RWPE1 (cell line): ENCODE measurements around the gene MTMR10.
A peak's percentile ranks its signal among the peaks of the same experiment; 100 is the strongest.

ENCODE experiments used
- CTCF ChIA-PET: fragments of 350-600 bp; sonication (Branson Sonifier 250); formaldehyde crosslinking; extraction: SDS; loops from one replicate; lab custom pipeline; 2021; lab: Yijun Ruan, JAX
- POLR2A ChIA-PET: fragments of 400-600 bp; formaldehyde crosslinking; extraction: SDS; loops from one replicate; lab custom pipeline; 2020; ENCODE audit warnings: antibody characterized with exemption; ENCODE audit not compliant: low non-redundant PET; lab: Yijun Ruan, JAX
- DNase-seq: peaks from one replicate; pipeline ENCODE4 v3.0.0; 2012; ENCODE audit warnings: low spot score
- H3K27ac ChIP-seq: fragments of 450-650 bp; 2 replicates; pipeline ENCODE4 v1.5.1; 2017
- TF ChIP-seq, protein P1 (sequence below): fragments of 450-650 bp; conservative IDR thresholded peaks from 2 replicates; pipeline ENCODE4 v1.5.1; 2017; ENCODE audit warnings: low read depth, mild to moderate bottlenecking

The MTMR10 gene

DNA sequence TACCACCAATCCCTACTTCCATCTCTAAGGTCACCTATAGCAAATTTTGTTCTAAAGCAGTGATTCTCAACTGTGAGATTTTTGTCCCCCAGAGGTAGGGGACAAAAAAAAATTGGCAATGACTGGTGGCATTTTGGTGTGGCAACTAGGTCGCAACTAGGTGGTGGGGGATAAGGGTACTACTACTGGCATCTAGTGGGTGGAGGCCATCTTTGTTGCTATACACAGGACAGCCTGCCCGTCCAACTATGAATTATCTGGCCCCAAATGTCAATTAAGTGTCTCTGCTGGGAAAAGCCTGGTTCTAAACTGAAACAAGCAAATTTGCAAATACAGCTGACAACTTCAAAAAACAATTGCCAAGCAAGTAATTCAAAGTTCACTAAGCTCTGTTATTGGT lies 1.4 kb downstream of the MTMR10 start:
- no peak overlapping the region for H3K27ac ChIP-seq
- peak; percentile 14 for DNase-seq
- CTCF ChIA-PET, result no interaction called here
- TF ChIP-seq, protein P1, sequence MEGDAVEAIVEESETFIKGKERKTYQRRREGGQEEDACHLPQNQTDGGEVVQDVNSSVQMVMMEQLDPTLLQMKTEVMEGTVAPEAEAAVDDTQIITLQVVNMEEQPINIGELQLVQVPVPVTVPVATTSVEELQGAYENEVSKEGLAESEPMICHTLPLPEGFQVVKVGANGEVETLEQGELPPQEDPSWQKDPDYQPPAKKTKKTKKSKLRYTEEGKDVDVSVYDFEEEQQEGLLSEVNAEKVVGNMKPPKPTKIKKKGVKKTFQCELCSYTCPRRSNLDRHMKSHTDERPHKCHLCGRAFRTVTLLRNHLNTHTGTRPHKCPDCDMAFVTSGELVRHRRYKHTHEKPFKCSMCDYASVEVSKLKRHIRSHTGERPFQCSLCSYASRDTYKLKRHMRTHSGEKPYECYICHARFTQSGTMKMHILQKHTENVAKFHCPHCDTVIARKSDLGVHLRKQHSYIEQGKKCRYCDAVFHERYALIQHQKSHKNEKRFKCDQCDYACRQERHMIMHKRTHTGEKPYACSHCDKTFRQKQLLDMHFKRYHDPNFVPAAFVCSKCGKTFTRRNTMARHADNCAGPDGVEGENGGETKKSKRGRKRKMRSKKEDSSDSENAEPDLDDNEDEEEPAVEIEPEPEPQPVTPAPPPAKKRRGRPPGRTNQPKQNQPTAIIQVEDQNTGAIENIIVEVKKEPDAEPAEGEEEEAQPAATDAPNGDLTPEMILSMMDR, result no peak
- POLR2A ChIA-PET, result interaction anchor here (0.6 kb wide), 1 partner anchor 12 kb away, joined by 3 read pairs; no protein-coding TSS in a partner anchor

DNA sequence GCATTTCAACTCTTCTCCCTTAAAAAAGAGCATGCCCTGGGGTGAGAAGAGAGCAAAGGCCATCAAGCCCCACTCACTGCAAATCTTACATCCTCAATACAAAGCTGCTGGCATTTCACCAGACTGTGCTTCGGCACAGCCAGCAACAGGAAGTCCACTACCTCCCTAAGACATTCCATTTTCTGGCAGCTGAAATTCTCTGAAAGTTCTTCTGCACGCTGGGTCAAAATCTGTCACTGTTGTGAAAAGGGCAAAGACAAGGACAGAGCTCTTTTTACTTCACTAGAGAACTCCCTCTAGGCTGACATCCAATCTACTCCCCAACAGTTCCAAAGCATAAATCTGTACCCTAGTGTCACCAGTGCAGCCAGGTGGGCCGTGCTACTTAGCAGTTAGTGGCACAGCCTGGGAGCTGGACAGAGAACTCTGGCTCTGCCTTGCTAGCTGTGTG lies 6.3 kb downstream of the MTMR10 start:
- CTCF ChIA-PET, result interaction anchor here (0.6 to 1.9 kb wide), 3 partner anchors 18 to 144 kb away, joined by 3 to 10 read pairs (median 4); no protein-coding TSS in a partner anchor
- H3K27ac ChIP-seq, result no peak overlapping the region; the same call in 1 of the 2 replicates

DNA sequence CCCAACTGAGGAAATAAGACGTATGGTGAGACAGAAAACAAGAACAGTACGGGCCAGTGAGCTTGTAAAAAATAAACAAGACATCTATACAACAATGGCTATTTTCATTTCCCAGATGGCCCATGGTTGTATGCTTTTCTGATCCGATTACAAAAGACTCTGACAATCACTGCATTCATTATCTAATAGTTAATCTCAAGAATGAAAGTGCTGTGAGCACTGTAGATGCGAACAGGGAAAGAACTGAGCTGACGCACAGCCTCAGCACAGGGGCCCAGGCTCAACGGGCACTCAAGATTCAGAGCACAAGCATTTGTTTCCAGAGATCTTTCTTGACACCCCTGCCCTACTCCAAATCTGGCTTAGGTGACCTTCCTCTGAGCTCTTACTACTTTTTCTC lies 6.9 kb downstream of the MTMR10 start:
- TF ChIP-seq, protein P1, result no peak
- POLR2A ChIA-PET, result no interaction called here
- no peak overlapping the region for H3K27ac ChIP-seq
- DNase-seq, result no peak
- CTCF ChIA-PET, result interaction anchor here (0.6 to 1.9 kb wide), 2 partner anchors 19 to 144 kb away, joined by 3 to 10 read pairs; no protein-coding TSS in a partner anchor

More for the DNA sequence above, 6.3 kb downstream of the MTMR10 start:
- TF ChIP-seq, protein P1, result no peak
- POLR2A ChIA-PET, result no interaction called here
- no peak for DNase-seq

DNA sequence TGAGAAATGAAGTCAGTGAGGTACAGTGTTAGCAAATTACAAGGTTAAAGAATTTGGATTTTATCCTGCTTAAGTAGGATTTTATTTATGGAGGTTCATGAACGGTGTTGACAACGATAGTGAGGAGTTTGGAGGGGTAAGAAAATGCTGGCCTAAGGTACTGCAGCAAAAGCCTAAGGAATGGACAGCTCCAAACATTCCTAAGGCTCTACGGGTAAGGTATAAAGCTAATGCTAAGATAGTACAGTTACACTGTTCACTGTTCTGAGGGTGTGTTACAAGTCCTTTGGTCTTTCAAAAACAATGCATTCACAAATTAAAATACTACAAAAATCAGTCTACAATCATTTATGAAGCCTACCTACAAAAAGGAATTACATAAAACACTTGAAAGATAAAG lies 7.3 kb downstream of the MTMR10 start:
- TF ChIP-seq, protein P1, result no peak
- no peak for DNase-seq
- ChIA-PET CTCF (interaction anchor here (0.6 to 1.9 kb wide), 2 partner anchors 145 to 202 kb away, joined by 5 to 10 read pairs; no protein-coding TSS in a partner anchor), POLR2A (no interaction called here)
- H3K27ac ChIP-seq, result no peak overlapping the region

DNA sequence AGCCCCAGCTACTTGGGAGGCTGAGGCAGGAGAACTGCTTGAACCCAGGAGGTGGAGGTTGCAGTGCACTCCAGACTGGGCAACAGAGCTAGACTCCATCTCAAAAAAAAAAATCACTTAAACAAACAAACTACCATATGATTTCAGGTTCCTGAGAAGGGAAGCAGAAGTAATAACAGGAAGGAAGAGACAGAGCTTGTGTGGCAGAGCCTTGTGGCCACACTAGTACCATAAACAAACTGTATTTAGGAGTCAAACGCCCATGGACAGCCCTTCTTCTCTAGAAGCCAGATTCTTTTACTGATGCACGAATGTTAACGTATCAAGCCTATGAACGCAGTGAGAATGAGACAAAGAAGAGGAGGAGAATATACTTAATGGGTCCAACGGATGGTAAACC lies 12.0 kb downstream of the MTMR10 start:
- ChIA-PET POLR2A (no interaction called here), CTCF (no interaction called here)
- H3K27ac ChIP-seq, result no peak overlapping the region
- TF ChIP-seq, protein P1, result no peak
- no peak for DNase-seq

DNA sequence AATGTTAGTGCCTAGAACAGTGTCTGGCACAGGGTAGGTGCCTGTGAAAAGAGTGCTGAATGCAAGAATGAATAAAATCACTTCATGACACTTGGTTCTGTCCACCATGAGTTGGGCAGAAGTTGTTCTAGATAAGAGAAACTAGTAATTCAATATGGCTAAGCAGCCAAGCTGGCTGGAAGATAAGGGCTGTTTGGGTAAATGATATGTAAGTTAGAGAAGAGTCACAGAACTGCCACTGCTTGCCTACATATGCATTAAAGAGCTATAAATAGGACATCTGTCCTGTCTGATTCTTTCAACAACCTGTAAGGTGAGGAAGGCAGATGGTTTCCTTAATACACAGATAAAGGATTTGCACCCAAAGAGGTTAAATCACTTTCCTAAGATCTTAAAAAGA lies 13.1 kb downstream of the MTMR10 start:
- ChIA-PET CTCF (interaction anchor here (0.7 to 1.4 kb wide), 3 partner anchors 51 to 1165 kb away, joined by 3 to 6 read pairs (median 3); no protein-coding TSS in a partner anchor), POLR2A (no interaction called here)
- H3K27ac ChIP-seq, result no peak overlapping the region
- no peak for DNase-seq
- TF ChIP-seq, protein P1, result no peak
